WTC11 (cell line): ENCODE data around the gene SLC26A11. TPM values are rescaled to one million over a fixed set of nuclear protein-coding genes. Genes with fewer than 3 reads are reported as not detected.

Source experiments
- ATAC-seq: fragments of 200-7000 bp; cut with Tn5 transposase; 2 replicates; pipeline ENCODE4 v1.10.0; 2021; ENCODE audit warnings: mild to moderate bottlenecking, moderate library complexity
- CTCF ChIA-PET: fragments of 300-600 bp; sonication (Branson Sonifier 250); formaldehyde crosslinking; loops from one replicate; lab custom pipeline; 2021; ENCODE audit warnings: antibody characterized with exemption; lab: Charles Lee
- POLR2A ChIA-PET: fragments of 350-600 bp; sonication (Branson Sonifier 250); formaldehyde crosslinking; loops from one replicate; lab custom pipeline; 2021; ENCODE audit warnings: antibody characterized with exemption; lab: Charles Lee
- DNase-seq: peaks from one replicate; pipeline ENCODE4 v3.0.0; 2021; ENCODE audit warnings: low spot score
- H3K27ac Mint-ChIP-seq: 2 replicates; pipeline ENCODE4 v1.8.0; 2021; ENCODE audit warnings: mixed read lengths
- H3K27me3 Mint-ChIP-seq: 2 replicates; pipeline ENCODE4 v1.8.0; 2021; ENCODE audit warnings: low read depth, mild to moderate bottlenecking, moderate library complexity, mixed read lengths
- H3K36me3 Mint-ChIP-seq: 2 replicates; pipeline ENCODE4 v1.8.0; 2021; ENCODE audit warnings: mixed read lengths
- H3K4me1 Mint-ChIP-seq: 2 replicates; pipeline ENCODE4 v1.8.0; 2022; ENCODE audit warnings: mixed read lengths
- H3K4me3 Mint-ChIP-seq: 2 replicates; pipeline ENCODE4 v1.8.0; 2021; ENCODE audit warnings: mild to moderate bottlenecking, moderate library complexity, mixed read lengths
- H3K9me3 Mint-ChIP-seq: 2 replicates; pipeline ENCODE4 v1.8.0; 2021; ENCODE audit warnings: mixed read lengths
- AR ChIP-seq: fragments of 250-450 bp; sonication (Bioruptor Pico); IDR thresholded peaks from 2 replicates; pipeline ENCODE4 v1.9.0; 2021; ENCODE audit warnings: mild to moderate bottlenecking
- ATF6 ChIP-seq: sonication (generic); formaldehyde crosslinking; IDR thresholded peaks from 2 replicates; pipeline ENCODE4 v1.8.1; 2023; ENCODE audit warnings: mild to moderate bottlenecking, missing genetic modification reagents
- E2F4 ChIP-seq: sonication (generic); formaldehyde crosslinking; IDR thresholded peaks from 2 replicates; pipeline ENCODE4 v1.8.1; 2022; ENCODE audit warnings: low read depth, mild to moderate bottlenecking, moderate library complexity, missing genetic modification reagents, borderline replicate concordance
- ELF4 ChIP-seq: sonication (generic); formaldehyde crosslinking; IDR thresholded peaks from 2 replicates; pipeline ENCODE4 v1.8.1; 2022; ENCODE audit warnings: low read depth, mild to moderate bottlenecking, moderate library complexity, missing genetic modification reagents
- FOXP1 ChIP-seq: sonication (generic); formaldehyde crosslinking; IDR thresholded peaks from 2 replicates; pipeline ENCODE4 v1.8.0; 2022; ENCODE audit warnings: missing genetic modification reagents, mild to moderate bottlenecking, moderate library complexity, borderline replicate concordance
- GABPB1 ChIP-seq: sonication (generic); formaldehyde crosslinking; IDR thresholded peaks from 2 replicates; pipeline ENCODE4 v1.8.1; 2023; ENCODE audit warnings: mild to moderate bottlenecking, missing genetic modification reagents
- MLX ChIP-seq: sonication (generic); formaldehyde crosslinking; IDR thresholded peaks from 2 replicates; pipeline ENCODE4 v1.8.1; 2023; ENCODE audit warnings: mild to moderate bottlenecking, missing genetic modification reagents, moderate library complexity
- NFE2L1 ChIP-seq: sonication (generic); formaldehyde crosslinking; IDR thresholded peaks from 2 replicates; pipeline ENCODE4 v1.8.1; 2023; ENCODE audit warnings: missing genetic modification reagents
- NFYB ChIP-seq: sonication (generic); formaldehyde crosslinking; conservative IDR thresholded peaks from 2 replicates; pipeline ENCODE4 v1.8.0; 2022; ENCODE audit warnings: low read depth, missing genetic modification reagents
- NR1H2 ChIP-seq: sonication (generic); formaldehyde crosslinking; IDR thresholded peaks from 2 replicates; pipeline ENCODE4 v1.9.0; 2021; ENCODE audit warnings: mild to moderate bottlenecking, moderate library complexity, missing genetic modification reagents
- TP53 ChIP-seq: sonication (generic); formaldehyde crosslinking; IDR thresholded peaks from 2 replicates; pipeline ENCODE4 v1.8.1; 2023; ENCODE audit warnings: mild to moderate bottlenecking, missing genetic modification reagents
- USF1 ChIP-seq: sonication (generic); formaldehyde crosslinking; IDR thresholded peaks from 2 replicates; pipeline ENCODE4 v1.8.0; 2022; ENCODE audit warnings: mild to moderate bottlenecking, missing genetic modification reagents
- USF2 ChIP-seq: sonication (generic); formaldehyde crosslinking; IDR thresholded peaks from 2 replicates; pipeline ENCODE4 v1.8.1; 2023; ENCODE audit warnings: mild to moderate bottlenecking, missing genetic modification reagents, moderate library complexity
- ZMAT4 ChIP-seq: fragments of 250-450 bp; sonication (Bioruptor Pico); IDR thresholded peaks from 2 replicates; pipeline ENCODE4 v1.9.0; 2021; ENCODE audit warnings: mild to moderate bottlenecking
- ZNF138 ChIP-seq: sonication (generic); formaldehyde crosslinking; conservative IDR thresholded peaks from 2 replicates; pipeline ENCODE4 v1.8.1; 2022; ENCODE audit warnings: mild to moderate bottlenecking, moderate library complexity, missing genetic modification reagents
- ZNF232 ChIP-seq: sonication (generic); formaldehyde crosslinking; IDR thresholded peaks from 2 replicates; pipeline ENCODE4 v1.8.0; 2022; ENCODE audit warnings: mild to moderate bottlenecking, missing genetic modification reagents
- ZNF396 ChIP-seq: fragments of 250-450 bp; sonication (Bioruptor Pico); IDR thresholded peaks from 2 replicates; pipeline ENCODE4 v1.8.0; 2021; ENCODE audit warnings: mild to moderate bottlenecking, moderate library complexity, borderline replicate concordance
- ZNF671 ChIP-seq: fragments of 250-450 bp; sonication (Bioruptor Pico); IDR thresholded peaks from 2 replicates; pipeline ENCODE4 v1.8.0; 2021; ENCODE audit warnings: mild to moderate bottlenecking
- ZSCAN18 ChIP-seq: fragments of 250-450 bp; sonication (Bioruptor Pico); IDR thresholded peaks from 2 replicates; pipeline ENCODE4 v2.1.2; 2022; ENCODE audit warnings: mild to moderate bottlenecking, moderate library complexity
- total RNA-seq: library from RNA; stranded (reverse); gene quantifications from 3 replicates; pipeline ENCODE4 v1.2.3, GENCODE V29; 2021

SLC26A11 gene
- total RNA-seq, 1 experiment from 2014 or later = 26.4 TPM

GRCh38 chr17:80185968-80186367 is 34.3 kb upstream of the SLC26A11 start:
- H3K4me1 Mint-ChIP-seq = no peaks in the 10 kb centered on the region
- POLR2A ChIA-PET = no interaction called here
- H3K27me3 Mint-ChIP-seq = no peaks in the 10 kb centered on the region
- ATAC-seq = no peak
- no peaks in the 10 kb centered on the region for H3K36me3 Mint-ChIP-seq
- no peaks in the 10 kb centered on the region for H3K9me3 Mint-ChIP-seq
- no peak overlapping the region; the same call in 1 of the 2 replicates for H3K27ac Mint-ChIP-seq
- DNase-seq = no peak
- CTCF ChIA-PET = interaction anchor here (1.5 kb wide), 1 partner anchor 84 kb away, joined by 4 read pairs; the partner anchor contains the start of gene GAA
- TF ChIP-seq USF2 (CRISPR knock-in tag) (no peak), NFYB (CRISPR knock-in tag) (no peak), ZNF232 (no peak), NFE2L1 (CRISPR knock-in tag) (no peak), MLX (no peak), ZNF396 (CRISPR knock-in tag) (no peak)
- H3K4me3 Mint-ChIP-seq = no peak overlapping the region

GRCh38 chr17:80187090-80187489 is 33.1 kb upstream of the SLC26A11 start:
- Mint-ChIP-seq H3K4me3 (no peak overlapping the region), H3K4me1 (no peaks in the 10 kb centered on the region), H3K27ac (no peak overlapping the region), H3K9me3 (no peaks in the 10 kb centered on the region), H3K36me3 (no peaks in the 10 kb centered on the region), H3K27me3 (no peaks in the 10 kb centered on the region)
- ATAC-seq = no peak
- CTCF ChIA-PET = interaction anchor here (1.0 to 1.5 kb wide), 2 partner anchors 9 to 85 kb away, joined by 4 read pairs; partner anchors contain the start of gene GAA
- no peak for DNase-seq
- TF ChIP-seq E2F4 (CRISPR knock-in tag) (no peak), NR1H2 (no peak), ATF6 (CRISPR knock-in tag) (no peak), AR (CRISPR knock-in tag) (no peak)
- POLR2A ChIA-PET = no interaction called here

- no peaks in the 10 kb centered on the region for H3K9me3 Mint-ChIP-seq
- H3K27ac Mint-ChIP-seq = no peak overlapping the region
- no peak for ATAC-seq
- H3K4me1 Mint-ChIP-seq = no peaks in the 10 kb centered on the region
- CTCF ChIA-PET = interaction anchor here (1.0 to 1.4 kb wide), 2 partner anchors 9 kb away, joined by 4 to 5 read pairs; no protein-coding TSS in a partner anchor
- H3K4me3 Mint-ChIP-seq = no peak overlapping the region
- DNase-seq = no peak
- H3K27me3 Mint-ChIP-seq = no peaks in the 10 kb centered on the region
- TF ChIP-seq ZNF138 (CRISPR knock-in tag) (no peak), NFE2L1 (CRISPR knock-in tag) (no peak), TP53 (CRISPR knock-in tag) (no peak), ZNF671 (CRISPR knock-in tag) (no peak), USF1 (CRISPR knock-in tag) (no peak), FOXP1 (CRISPR knock-in tag) (no peak), ZMAT4 (CRISPR knock-in tag) (no peak), GABPB1 (no peak), ZSCAN18 (CRISPR knock-in tag) (no peak), ELF4 (CRISPR knock-in tag) (no peak)
- POLR2A ChIA-PET = no interaction called here
- H3K36me3 Mint-ChIP-seq = no peaks in the 10 kb centered on the region
These were observed 32.7 kb upstream of the SLC26A11 start for GRCh38 chr17:80187515-80187941.
